Kidney (tissue), 14 donors: ENCODE data around the gene NSFL1C. TPM values are rescaled to one million over a fixed set of nuclear protein-coding genes. Genes with fewer than 3 reads are reported as not detected.

Experiments
- DNase-seq, 5 donors: peaks; one replicate each; pipeline ENCODE4 v3.0.0-alpha.2; 2013 to 2020
- FAIRE-seq: peaks from 2 replicates; lab custom pipeline; 2012; peaks lifted over from hg19 to GRCh38; lab: Jason Lieb, UNC
- H3K27ac ChIP-seq, 2 donors: one replicate each; pipeline ENCODE4 v1.7.0; 2013; ENCODE audit warnings: low read depth in 2 of 2, low read length in 2 of 2, inconsistent platforms in 1 of 2
- H3K27me3 ChIP-seq: one replicate; pipeline ENCODE4 v1.7.1; 2013; ENCODE audit warnings: low read length, inconsistent platforms; ENCODE audit not compliant: control insufficient read depth, insufficient read depth
- H3K36me3 ChIP-seq, 3 donors: one replicate each; pipeline versions ENCODE4 v1.7.0 to v1.7.1; 2013; ENCODE audit warnings: low read length in 3 of 3, control low read depth in 1 of 3, inconsistent platforms in 1 of 3; ENCODE audit not compliant: insufficient read depth in 3 of 3, control insufficient read depth in 2 of 3
- H3K4me1 ChIP-seq, 3 donors: one replicate each; pipeline versions ENCODE4 v1.7.0 to v1.7.1; 2013; ENCODE audit warnings: low read length in 3 of 3, inconsistent platforms in 1 of 3, low read depth in 1 of 3; ENCODE audit not compliant: control insufficient read depth in 2 of 3, insufficient read depth in 2 of 3
- H3K4me3 ChIP-seq, 3 donors: one replicate each; pipeline versions ENCODE4 v1.7.0 to v1.8.1; 2013; ENCODE audit warnings: low read length in 3 of 3, control low read depth in 1 of 3, inconsistent platforms in 1 of 3
- H3K9ac ChIP-seq, 3 donors: one replicate each; pipeline versions ENCODE4 v1.7.0 to v1.7.1; 2013; ENCODE audit warnings: low read length in 3 of 3, control low read depth in 1 of 3, inconsistent platforms in 1 of 3
- H3K9me3 ChIP-seq, 3 donors: one replicate each; pipeline versions ENCODE4 v1.7.0 to v1.7.1; 2013; ENCODE audit warnings: low read length in 3 of 3, control low read depth in 1 of 3, inconsistent platforms in 1 of 3; ENCODE audit not compliant: control insufficient read depth in 2 of 3, insufficient read depth in 1 of 3
- CTCF ChIP-seq: IDR thresholded peaks from 3 replicates; pipeline ENCODE4 v1.5.1; 2012; ENCODE audit warnings: mild to moderate bottlenecking, moderate library complexity, borderline replicate concordance; ENCODE audit not compliant: insufficient read depth; ENCODE audit errors: extremely low read depth
- intact Hi-C: fragments of 100-400 bp; cut with DNase I; formaldehyde crosslinking; loops from one replicate; pipeline ENCODE4 v1.11.1; 2022
- polyA plus RNA-seq: library from polyadenylated mRNA; stranded (reverse); fragments of 350-450 nt; fragmentation: Illumina TruSeq; extraction: RNeasy Lipid Tissue Mini Kit (QIAGEN cat#74804); gene quantifications from one replicate; pipeline ENCODE4 v1.2.3, GENCODE V29; 2014; ENCODE audit warnings: low read depth, low replicate concordance; ENCODE audit not compliant: insufficient read depth
- total RNA-seq: library from RNA; stranded (reverse); fragmentation: NEBNext Ultra II Directional; extraction: Animal tissue kit (Norgen Biotek cat#: 25700); gene quantifications from one replicate; pipeline ENCODE4 v1.2.1, GENCODE V29; 2021
- donor health status: control.
- donor health status: control.
- donor health status: control.
- donor health status: control.
- donor health status: control.
- donor health status: DM: yes; HTN: yes; CAD: no.
- donor health status: Normal renal cell carcinoma (clear cell type).

The NSFL1C gene
- total and polyA plus RNA-seq, 2 donors from 2014 or later = 76.1 to 78.2 TPM

DNA sequence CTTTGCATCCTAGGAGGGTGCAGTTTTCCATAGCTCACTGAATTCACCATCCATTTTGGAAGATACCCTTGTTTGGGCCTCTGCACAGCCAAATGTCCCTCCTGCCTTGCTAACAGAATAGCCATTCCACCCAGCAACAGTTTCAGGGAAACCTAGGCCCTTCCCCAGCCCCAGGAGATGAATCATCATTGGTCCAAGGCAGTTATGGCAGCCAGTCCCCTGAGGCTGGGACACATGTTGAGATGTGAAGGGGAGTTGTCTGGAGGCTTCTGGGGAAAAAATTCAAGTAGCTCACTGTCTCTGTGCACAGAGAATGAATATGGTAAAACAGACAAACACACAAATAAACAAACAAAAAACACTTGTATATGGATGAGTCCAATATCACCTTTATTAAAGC, 41.9 kb upstream of the NSFL1C start:
- H3K4me1 ChIP-seq = no peaks in the 10 kb centered on the region
- intact Hi-C loops = no loop called here
- FAIRE-seq = no peak

GRCh38 chr20:1507276-1507675, 40.6 kb upstream of the NSFL1C start:
- no peak for FAIRE-seq
- Histone ChIP-seq H3K27me3 (no peaks in the 10 kb centered on the region), H3K9ac (no peak overlapping the region), H3K9me3 (no peaks in the 10 kb centered on the region), H3K36me3 (no peaks in the 10 kb centered on the region), H3K4me3 (no peak overlapping the region), H3K4me1 (no peaks in the 10 kb centered on the region), H3K27ac (no peak overlapping the region)
- intact Hi-C loops = no loop called here
- no peak for DNase-seq
- no peak for TF ChIP-seq CTCF

More for the DNA sequence above, 41.9 kb upstream of the NSFL1C start:
- Histone ChIP-seq H3K9ac (no peak overlapping the region), H3K27ac (no peak overlapping the region), H3K9me3 (no peaks in the 10 kb centered on the region), H3K4me3 (no peak overlapping the region), H3K27me3 (no peaks in the 10 kb centered on the region), H3K36me3 (no peaks in the 10 kb centered on the region)
- DNase-seq = no peak
- TF ChIP-seq CTCF = no peak

- Histone ChIP-seq H3K27me3 (no peaks in the 10 kb centered on the region), H3K4me3 (no peak overlapping the region), H3K36me3 (no peaks in the 10 kb centered on the region), H3K9ac (no peak overlapping the region), H3K9me3 (no peaks in the 10 kb centered on the region), H3K27ac (no peak overlapping the region), H3K4me1 (no peaks in the 10 kb centered on the region)
- intact Hi-C loops = no loop called here
- no peak for DNase-seq
- no peak for FAIRE-seq
- no peak for TF ChIP-seq CTCF
Measured at GRCh38 chr20:1505871-1506270, 39.2 kb upstream of the NSFL1C start.

- Histone ChIP-seq H3K4me1 (no peaks in the 10 kb centered on the region), H3K4me3 (no peak overlapping the region), H3K9me3 (no peaks in the 10 kb centered on the region), H3K9ac (no peak overlapping the region), H3K36me3 (no peaks in the 10 kb centered on the region), H3K27me3 (no peaks in the 10 kb centered on the region), H3K27ac (no peak overlapping the region)
- intact Hi-C loops = no loop called here
- no peak for FAIRE-seq
- no peak for DNase-seq
- TF ChIP-seq CTCF = no peak
Measured at GRCh38 chr20:1505361-1505760, 38.7 kb upstream of the NSFL1C start.
